ENCODE measurements around the gene MVB12B.

DNA sequence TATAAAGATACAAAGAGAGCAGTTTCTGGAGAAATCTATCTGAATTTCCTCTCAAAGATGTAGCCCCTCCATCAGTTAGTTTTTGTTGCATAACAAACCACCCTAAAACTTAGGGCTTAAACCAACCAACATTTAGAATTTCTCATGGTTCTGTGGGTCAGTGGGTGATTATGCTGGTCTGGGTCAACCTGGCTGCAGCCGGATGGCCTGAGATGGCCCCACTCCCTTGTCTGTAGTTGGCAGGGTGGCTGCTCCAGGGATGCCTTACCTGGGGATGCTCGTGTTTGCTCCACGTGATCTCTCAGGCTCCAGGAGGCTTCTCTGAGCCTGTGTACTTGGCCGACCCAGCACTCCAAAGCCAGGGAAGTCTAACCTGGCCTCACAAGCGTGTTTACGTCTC, 139.3 kb downstream of the MVB12B start:
- TF ChIP-seq CTCF (conservative IDR thresholded peaks at IDR 0.05; ENCODE audit: low read depth, low read length) (no peak), BHLHE40 (IDR thresholded peaks at IDR 0.05; ENCODE audit: low read depth, low read length) (no peak), POLR2A (IDR thresholded peaks at IDR 0.05; ENCODE audit: low read depth, low read length) (no peak), SMC3 (IDR thresholded peaks at IDR 0.05; ENCODE audit: low read depth, low read length) (no peak), MXI1 (IDR thresholded peaks at IDR 0.05; ENCODE audit: borderline replicate concordance, low read depth, low read length) (no peak), ELK1 (IDR thresholded peaks at IDR 0.05; ENCODE audit: borderline replicate concordance, low read depth, low read length) (no peak), CHD1 (IDR thresholded peaks at IDR 0.05; ENCODE audit: low read depth, low read length) (no peak), CEBPB (IDR thresholded peaks at IDR 0.05; ENCODE audit: low read depth, low read length) (no peak), RFX5 (IDR thresholded peaks at IDR 0.05; ENCODE audit: low read depth, low read length) (no peak), RCOR1 (IDR thresholded peaks at IDR 0.05; ENCODE audit: insufficient replicate concordance, low read length) (no peak), NFE2L2 (IDR thresholded peaks at IDR 0.05; ENCODE audit: low read depth, low read length) (no peak), FOS (IDR thresholded peaks at IDR 0.05; ENCODE audit: low read depth, low read length) (no peak)
- TF ChIP-seq, protein P1, sequence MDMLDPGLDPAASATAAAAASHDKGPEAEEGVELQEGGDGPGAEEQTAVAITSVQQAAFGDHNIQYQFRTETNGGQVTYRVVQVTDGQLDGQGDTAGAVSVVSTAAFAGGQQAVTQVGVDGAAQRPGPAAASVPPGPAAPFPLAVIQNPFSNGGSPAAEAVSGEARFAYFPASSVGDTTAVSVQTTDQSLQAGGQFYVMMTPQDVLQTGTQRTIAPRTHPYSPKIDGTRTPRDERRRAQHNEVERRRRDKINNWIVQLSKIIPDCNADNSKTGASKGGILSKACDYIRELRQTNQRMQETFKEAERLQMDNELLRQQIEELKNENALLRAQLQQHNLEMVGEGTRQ (IDR thresholded peaks at IDR 0.05; ENCODE audit: low read depth, low read length): no peak
